Heart right ventricle (tissue), 16 donors: Measurements from ENCODE around the gene CAMSAP1. TPM values are rescaled to one million over a fixed set of nuclear protein-coding genes. Genes with fewer than 3 reads are reported as not detected.

ENCODE experiments used
- ATAC-seq, 8 donors: fragments of 200-7000 bp; cut with Tn5 transposase; one replicate each; pipeline ENCODE4 v1.9.1; 2020; ENCODE audit warnings: mild to moderate bottlenecking in 8 of 8, moderate library complexity in 8 of 8, moderate number of reproducible peaks in 1 of 8
- DNase-seq, 2 donors: peaks; one replicate each; pipeline ENCODE4 v3.0.0-alpha.2; 2020
- H3K27ac ChIP-seq, 10 donors: fragments of 200-600 bp; sonication (generic) in 2 of 10; one replicate each; pipeline versions ENCODE4 v1.5.0 to v1.8.0; 2020 to 2022; ENCODE audit warnings: mild to moderate bottlenecking in 3 of 10
- H3K27me3 ChIP-seq, 7 donors: fragments of 200-600 bp; one replicate each; pipeline ENCODE4 v1.8.0; 2021 to 2022; ENCODE audit warnings: mild to moderate bottlenecking in 2 of 7
- H3K36me3 ChIP-seq, 9 donors: fragments of 200-600 bp; sonication (generic) in 1 of 9; one replicate each; pipeline versions ENCODE4 v1.5.0 to v1.8.0; 2020 to 2022; ENCODE audit warnings: mild to moderate bottlenecking in 2 of 9
- H3K4me1 ChIP-seq, 9 donors: fragments of 200-600 bp; sonication (generic) in 1 of 9; one replicate each; pipeline versions ENCODE4 v1.5.0 to v1.8.0; 2020 to 2022; ENCODE audit warnings: mild to moderate bottlenecking in 4 of 9
- H3K4me3 ChIP-seq, 10 donors: fragments of 200-600 bp; sonication (generic) in 2 of 10; one replicate each; pipeline versions ENCODE4 v1.5.0 to v1.8.0; 2020 to 2022; ENCODE audit warnings: mild to moderate bottlenecking in 7 of 10, moderate library complexity in 2 of 10
- H3K9me3 ChIP-seq, 11 donors: fragments of 200-600 bp in 10 of 11; sonication (generic) in 2 of 11; one replicate each; pipeline versions ENCODE4 v1.5.0 to v1.8.0; 2013 to 2022; ENCODE audit warnings: mild to moderate bottlenecking in 2 of 11, control low read depth in 1 of 11, moderate library complexity in 1 of 11
- CTCF ChIP-seq, 9 donors: fragments of 200-600 bp; sonication (generic) in 2 of 9; IDR thresholded peaks; one replicate each; pipeline versions ENCODE4 v1.5.0 to v1.8.0; 2021 to 2022; ENCODE audit warnings: antibody characterized with exemption in 9 of 9, mild to moderate bottlenecking in 5 of 9, moderate library complexity in 1 of 9
- WGBS, 2 donors: extraction: QIAGEN DNeasy Blood & Tissue Kit; methylation state at CpG; one replicate each; pipeline ENCODE4 v1.1.7; 2013; ENCODE audit warnings: inconsistent platforms in 1 of 2; 5-methylcytosine and 5-hydroxymethylcytosine counted together
- intact Hi-C, 10 donors: fragments of 100-400 bp; cut with DNase I; formaldehyde crosslinking; loops; one replicate each; pipeline versions ENCODE4 v1.11.1 to v1.14.2; 2022
- polyA plus RNA-seq, 2 donors: library from polyadenylated mRNA; stranded (reverse); fragments of 200-250 nt; gene quantifications; one replicate each; pipeline ENCODE4 v1.2.3, GENCODE V29; 2013
- total RNA-seq, 10 donors: library from RNA; stranded (reverse); fragmentation: NEBNext Ultra II Directional in 3 of 10; extraction: Animal tissue kit (Norgen Biotek cat#: 25700) in 3 of 10; gene quantifications; one replicate each; pipeline versions ENCODE4 v1.2.1 to v1.2.4, GENCODE V29; 2021 to 2023
- donor health status: Arrhythmogenic right ventricular cardiomyopathy.
- donor health status: ischemic (EF 13 %, LVEDD 7.1; RV severe dilation, severe dysfunction).
- donor health status: healthy with polysubstance abuse.
- donor health status: DM: no; HTN: yes; CAD: no.
- donor health status: DM: no; HTN: no; CAD: no.
- donor health status: ischemic (EF 25% LVEDD 6.9; RV normal size, moderate dysfunction).
- donor health status: ischemic (EF 25% LVEDD 5.7; RV mildly dilated, moderate dysfunction).
- donor health status: healthy.
- donor health status: DM: yes; HTN: yes; CAD: no.
- donor health status: Ischemic cardiomyopathy.
- donor health status: ischemic (EF 35%, LVEDD 5.7; RV mildly dilated, moderate dysfunction).
- donor health status: nonischemic (EF 11% LVEDD 7.7; RV severe dilation, severe dysfunction).
- donor health status: DM: yes; HTN: yes; CAD: no.
- donor health status: PGD.
- donor health status: ischemic (EF 29% LVEDD 5.4; RV normal size, mild dysfunction).
- donor health status: nonischemic (EF 23%, LVEDD 6.1; RV moderate dilation, normal function).

CAMSAP1 gene
- total and polyA plus RNA-seq, 12 donors = 6.7 to 25.0 (median 19.4) TPM

- no peak overlapping the region for H3K27ac ChIP-seq
- H3K4me3 ChIP-seq = no peak overlapping the region
- intact Hi-C loops = no loop called here
- 88 to 89% methylated on average over 21 of the region's 21 CpGs for WGBS, 2 donors
- no peak for TF ChIP-seq CTCF (IDR thresholded peaks at IDR 0.05)
- H3K9me3 ChIP-seq = no peaks in the 10 kb centered on the region
- no peaks in the 10 kb centered on the region for H3K27me3 ChIP-seq
- no peak for DNase-seq
- no peak for ATAC-seq
- H3K4me1 ChIP-seq = peaks cover 0 to 17% (median 9%) of the 10 kb centered on the region in 9 donors
- H3K36me3 ChIP-seq = peaks cover 0 to 80% (median 35%) of the 10 kb centered on the region in 9 donors
Measured at GRCh38 chr9:135929656-135930445, 22.5 kb upstream of the CAMSAP1 start.

- TF ChIP-seq CTCF (IDR thresholded peaks at IDR 0.05) = no peak
- Histone ChIP-seq H3K36me3 (peaks cover 0 to 77% (median 35%) of the 10 kb centered on the region in 9 donors), H3K27me3 (no peaks in the 10 kb centered on the region), H3K4me1 (peaks cover 0 to 17% (median 9%) of the 10 kb centered on the region in 9 donors), H3K27ac (no peak overlapping the region), H3K9me3 (no peaks in the 10 kb centered on the region), H3K4me3 (no peak overlapping the region)
- ATAC-seq = peak in 2 of 8 donors; percentile 9 to 11
- intact Hi-C loops = no loop called here
- 87 to 90% methylated on average over 27 of the region's 27 CpGs for WGBS, 2 donors
- no peak for DNase-seq
Measured at GRCh38 chr9:135928731-135929655, 21.6 kb upstream of the CAMSAP1 start.

- DNase-seq (no peak), ATAC-seq (peak in 1 of 8 donors; percentile 4)
- intact Hi-C loops = no loop called here
- H3K4me3 ChIP-seq = no peak overlapping the region
- H3K36me3 ChIP-seq = peaks cover 0 to 77% (median 31%) of the 10 kb centered on the region in 9 donors
- H3K9me3 ChIP-seq = no peaks in the 10 kb centered on the region
- no peak for TF ChIP-seq CTCF (IDR thresholded peaks at IDR 0.05)
- WGBS, 2 donors = 92 to 95% methylated on average over 23 of the region's 23 CpGs
- peaks cover 0 to 17% (median 9%) of the 10 kb centered on the region in 9 donors for H3K4me1 ChIP-seq
- H3K27me3 ChIP-seq = no peaks in the 10 kb centered on the region
- no peak overlapping the region for H3K27ac ChIP-seq
Measured at GRCh38 chr9:135928074-135928730, 20.9 kb upstream of the CAMSAP1 start.
